Islet precursor cell (in vitro differentiated cells): Measurements from ENCODE around the gene ST7.

ENCODE experiments used
- DNase-seq: peaks from one replicate; pipeline ENCODE4 v3.0.0-alpha.2; 2018

The ST7 gene

DNA sequence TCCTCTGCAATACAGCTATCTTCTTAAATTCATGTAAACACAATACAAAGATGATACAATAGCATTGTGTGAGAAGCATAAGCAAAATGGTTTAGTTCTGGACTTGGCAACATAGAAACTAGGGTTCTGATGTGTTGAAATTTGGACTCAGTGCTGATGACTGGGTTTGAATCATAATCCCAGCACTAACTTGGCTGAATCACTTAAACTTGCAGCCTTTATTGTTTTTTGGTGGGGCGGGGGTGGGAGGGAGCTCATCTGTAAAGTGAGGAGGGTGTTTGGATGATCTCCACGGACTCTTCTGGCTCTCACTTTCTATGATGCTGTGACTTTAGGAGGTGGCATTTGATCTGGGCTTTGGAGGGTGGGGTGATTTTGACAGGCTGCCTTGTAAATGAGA is 211.3 kb downstream of the ST7 start:
- no peak for DNase-seq

DNA sequence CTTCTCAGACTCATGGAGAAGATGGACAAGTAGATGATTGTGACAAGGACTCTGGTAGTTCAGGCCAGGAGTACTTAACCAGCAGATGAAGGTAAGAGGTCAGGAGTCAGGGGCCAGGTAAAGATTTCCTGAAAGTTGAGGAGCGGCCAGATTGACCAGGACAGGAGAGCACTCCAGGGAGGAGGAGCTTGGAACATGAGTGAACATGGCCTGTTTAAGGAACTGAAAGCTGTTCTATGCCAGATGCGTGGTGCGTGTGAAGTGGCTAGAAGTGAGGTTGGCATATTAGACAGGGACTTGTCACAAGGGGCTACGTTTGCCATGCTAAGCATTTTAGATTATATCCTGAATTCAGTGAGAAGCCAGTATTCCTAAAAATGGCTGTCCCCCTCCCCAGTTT is 212.4 kb downstream of the ST7 start:
- no peak for DNase-seq

DNA sequence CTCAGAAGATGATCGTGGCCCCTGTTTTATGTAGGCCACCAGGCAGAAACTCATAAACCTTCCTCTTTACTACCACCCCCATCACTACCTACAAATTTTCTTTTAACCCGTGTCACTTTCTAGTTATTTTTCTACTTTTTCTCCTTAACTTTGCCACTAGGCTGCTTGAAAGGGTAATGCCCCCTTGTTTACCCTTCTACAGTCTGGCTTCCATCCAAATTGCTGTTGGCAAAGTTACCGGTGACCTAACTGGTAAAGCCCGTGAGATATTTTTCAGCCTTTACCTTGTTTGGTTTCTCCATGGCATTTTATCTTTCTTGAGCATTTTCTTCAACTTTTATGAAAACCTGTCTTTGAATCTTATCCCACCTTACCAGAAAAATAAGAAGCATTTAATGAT is 216.6 kb downstream of the ST7 start:
- DNase-seq, result no peak

- no peak for DNase-seq
These were observed 217.8 kb downstream of the ST7 start for GRCh38 chr7:117171106-117171505.

DNA sequence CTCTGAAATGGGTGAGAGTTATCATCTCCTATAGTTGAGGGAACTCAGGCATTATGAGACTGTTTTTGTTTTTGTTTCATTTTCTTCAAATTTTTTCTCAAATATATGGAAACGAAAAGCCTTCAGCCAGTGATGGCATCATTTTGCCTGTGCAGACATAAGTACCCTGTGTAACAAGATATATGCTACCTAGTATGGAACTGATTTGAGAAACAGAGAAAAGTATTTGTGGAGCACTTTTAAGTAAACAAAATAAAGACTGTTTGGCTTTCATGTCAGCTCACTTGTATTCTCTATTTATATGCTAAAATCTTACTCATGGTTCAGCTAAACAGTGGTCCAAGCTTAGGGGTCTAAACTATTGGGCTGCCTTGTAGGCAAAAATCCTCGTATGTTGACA is 219.0 kb downstream of the ST7 start:
- DNase-seq, result no peak

GRCh38 chr7:117173035-117173770 is 219.9 kb downstream of the ST7 start:
- no peak for DNase-seq

GRCh38 chr7:117176206-117176605 is 222.9 kb downstream of the ST7 start:
- no peak for DNase-seq

- no peak for DNase-seq
These were observed 225.3 kb downstream of the ST7 start for GRCh38 chr7:117178600-117178999.

DNA sequence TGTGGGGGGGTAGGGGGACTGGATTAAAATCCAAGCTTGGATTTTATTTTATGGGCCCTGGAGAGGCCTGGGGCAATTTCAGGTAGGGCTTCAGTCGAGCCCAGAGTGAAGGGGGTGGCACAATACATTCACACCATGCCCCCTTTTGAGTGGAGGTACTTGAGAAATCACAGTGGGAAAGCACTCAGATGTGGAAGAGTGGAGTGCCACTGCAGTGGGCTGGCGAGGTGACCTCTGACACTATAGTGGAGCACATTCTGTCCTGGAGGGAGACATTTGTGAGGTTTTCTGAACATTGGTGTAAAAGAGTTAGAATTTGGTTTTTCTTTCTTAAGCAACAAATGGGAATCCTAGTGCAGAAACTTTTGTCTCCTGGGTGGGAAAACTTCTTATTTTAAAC is 226.4 kb downstream of the ST7 start:
- no peak for DNase-seq

DNA sequence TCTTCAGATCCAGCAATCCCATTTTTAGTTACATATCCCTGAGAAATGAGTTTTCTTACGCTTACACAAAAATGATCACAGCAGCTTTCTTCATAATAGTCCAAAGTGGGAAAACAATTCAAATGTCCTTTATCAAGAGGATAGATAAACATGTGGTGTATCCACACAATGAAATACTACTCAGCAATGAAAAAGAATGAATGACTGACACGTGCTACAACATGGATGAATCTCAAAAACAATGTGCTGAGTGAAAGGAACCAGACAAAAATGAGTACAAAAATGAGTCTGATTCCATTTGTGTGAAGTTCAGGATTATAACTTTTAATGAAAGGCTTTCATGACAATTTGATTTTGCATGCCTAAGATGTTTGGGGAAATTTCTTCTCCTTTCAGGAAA is 230.4 kb downstream of the ST7 start:
- no peak for DNase-seq

DNA sequence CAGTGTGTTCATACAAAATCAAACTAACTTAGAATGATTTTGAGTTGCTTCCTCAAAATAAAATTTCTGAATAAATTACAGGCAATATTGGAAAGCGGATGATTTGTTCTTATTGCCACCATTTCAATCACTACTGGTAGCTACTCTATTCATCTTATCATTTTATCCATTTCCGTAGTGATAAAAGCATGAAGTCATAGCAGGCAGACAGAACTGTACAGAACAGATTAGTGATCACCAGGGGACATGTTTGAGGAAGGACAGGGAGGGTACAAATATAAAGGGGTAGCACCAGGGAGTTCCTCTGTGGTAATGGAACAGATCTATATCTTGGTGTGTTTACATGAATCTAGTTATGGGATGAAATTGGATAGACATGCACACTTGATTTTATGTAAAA is 231.1 kb downstream of the ST7 start:
- DNase-seq, result no peak

GRCh38 chr7:117185124-117185523 is 231.8 kb downstream of the ST7 start:
- no peak for DNase-seq

GRCh38 chr7:117186218-117187010 is 233.1 kb downstream of the ST7 start:
- no peak for DNase-seq

DNA sequence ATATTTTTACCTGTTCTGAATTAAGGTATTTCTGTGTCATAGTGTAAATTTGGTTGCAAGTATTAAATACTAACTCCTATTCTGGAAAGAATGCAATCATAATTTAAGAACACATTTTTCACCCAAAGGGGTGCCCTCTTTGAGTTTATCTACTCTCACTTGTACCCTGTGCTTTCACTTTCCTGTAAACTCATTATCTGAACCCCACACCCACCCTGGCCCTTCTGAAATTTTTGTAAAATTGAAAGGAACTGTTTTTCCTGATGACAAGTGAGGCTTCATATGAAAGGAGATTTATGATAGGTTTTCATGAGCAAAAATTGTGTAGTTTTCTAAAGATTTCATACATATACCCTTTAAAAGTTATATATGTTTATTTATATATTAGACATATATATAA is 235.1 kb downstream of the ST7 start:
- DNase-seq, result no peak

DNA sequence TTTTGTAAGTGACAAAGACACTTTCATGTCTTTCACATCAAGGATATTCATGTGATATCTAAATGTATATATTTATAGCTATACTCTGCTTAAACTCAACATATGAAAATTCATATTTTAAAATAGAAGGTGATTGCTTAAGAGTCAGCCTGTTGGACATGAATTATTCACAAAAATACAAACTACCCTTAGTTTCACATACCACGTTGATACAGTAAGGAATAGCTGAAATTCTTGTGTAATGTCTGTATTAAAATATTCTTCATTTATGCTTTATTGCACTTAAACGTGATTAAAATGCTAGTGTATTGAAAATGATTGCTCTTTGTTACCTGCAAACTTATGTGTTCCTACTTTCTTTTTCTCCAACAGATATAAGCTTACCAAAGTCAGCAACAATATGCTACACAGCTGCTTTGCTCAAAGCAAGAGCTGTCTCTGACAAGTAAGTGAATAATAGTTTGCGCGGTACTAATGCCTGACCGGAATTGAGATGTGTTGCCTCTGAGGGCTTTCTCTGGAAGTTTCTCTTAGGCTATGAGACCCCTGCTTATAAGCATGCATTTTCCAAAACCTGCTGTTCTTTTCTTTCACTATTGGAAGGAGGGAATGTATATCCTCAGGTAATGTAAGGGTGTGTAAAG is 235.8 kb downstream of the ST7 start:
- DNase-seq, result no peak

DNA sequence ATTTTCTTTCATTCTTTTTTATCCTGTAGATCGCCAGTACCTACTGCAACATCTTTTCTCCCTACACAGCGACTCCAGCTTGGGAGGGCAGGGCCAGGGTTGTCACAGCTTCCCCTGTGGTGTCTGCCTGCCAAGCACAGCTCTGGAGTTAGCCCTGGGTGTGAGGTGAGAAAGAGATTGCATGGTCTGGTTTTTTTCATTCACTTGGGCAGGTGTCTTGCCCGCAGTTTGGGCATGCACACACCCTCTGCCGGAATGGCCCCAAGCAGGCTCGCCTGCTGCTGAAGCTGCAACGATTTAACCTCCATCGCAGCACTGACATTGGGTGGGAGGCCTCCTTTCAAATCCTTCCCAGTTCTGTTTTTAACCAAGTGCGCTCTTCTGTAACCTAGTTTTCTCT is 236.8 kb downstream of the ST7 start:
- DNase-seq, result no peak

DNA sequence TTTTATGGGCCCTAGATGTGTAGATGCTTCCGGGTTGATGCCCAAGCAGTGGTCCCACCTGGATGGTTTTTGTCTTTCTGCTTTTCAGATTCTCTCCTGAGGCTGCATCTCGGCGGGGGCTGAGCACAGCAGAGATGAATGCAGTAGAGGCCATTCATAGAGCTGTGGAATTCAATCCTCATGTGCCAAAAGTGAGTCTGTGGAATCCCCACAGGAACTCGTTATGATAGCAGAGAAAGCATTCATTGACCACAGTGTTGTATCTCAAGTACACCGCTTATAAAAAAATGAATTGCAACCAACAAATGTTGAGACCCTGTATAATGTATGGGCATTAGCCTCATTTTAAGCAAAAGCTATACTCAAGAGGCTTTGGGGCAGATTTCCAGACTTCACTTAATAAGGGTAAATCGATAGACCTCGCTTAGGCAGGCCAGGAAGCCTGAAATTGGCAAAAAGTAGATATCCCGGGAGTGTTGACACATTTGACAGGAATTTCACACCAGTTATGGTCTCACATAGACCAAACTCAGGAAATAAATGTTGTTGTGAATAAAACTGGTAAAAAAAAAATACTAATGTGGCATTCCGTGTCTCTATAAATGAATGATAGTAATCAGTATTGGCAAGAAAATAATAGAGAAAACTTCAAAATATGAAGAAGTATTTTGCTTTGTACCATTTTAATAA is 237.6 kb downstream of the ST7 start:
- DNase-seq, result no peak

DNA sequence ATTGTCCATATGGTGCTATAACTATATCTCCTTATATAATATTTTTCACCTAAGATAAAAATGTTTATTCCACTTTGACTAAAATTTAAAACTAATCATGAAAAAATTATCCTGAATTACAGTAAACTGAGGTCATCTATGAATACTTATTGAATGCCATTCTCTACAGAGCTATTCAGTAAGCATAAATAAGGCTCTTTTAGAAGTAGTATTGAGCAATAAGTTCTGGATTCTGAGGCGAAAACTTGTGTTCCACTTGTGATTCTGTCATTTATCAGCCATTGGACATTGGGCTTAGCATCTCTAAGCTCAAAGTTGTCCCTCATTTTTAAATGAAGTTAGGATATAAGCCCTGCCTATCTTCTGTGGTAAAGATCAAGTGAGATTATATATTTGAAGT is 238.8 kb downstream of the ST7 start:
- no peak for DNase-seq

GRCh38 chr7:117193564-117193963 is 240.3 kb downstream of the ST7 start:
- DNase-seq, result no peak

DNA sequence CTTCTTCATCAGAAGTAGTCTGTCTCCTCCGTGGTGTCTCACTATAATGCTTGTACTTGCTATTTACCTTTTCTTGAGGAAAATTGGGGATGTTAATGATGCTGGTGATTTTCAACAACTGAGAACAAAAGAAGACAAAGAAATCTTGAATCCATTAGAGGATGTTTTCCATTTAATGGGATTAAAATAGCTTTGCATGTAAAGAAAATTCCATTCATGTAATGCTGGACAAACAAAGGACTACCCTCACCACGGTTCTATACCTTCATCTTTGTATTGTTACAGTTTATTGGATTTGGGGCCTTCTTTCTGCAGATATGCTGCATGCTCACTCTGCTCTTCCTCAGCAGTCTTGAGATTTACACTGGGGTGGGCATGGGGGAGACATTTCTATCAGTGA is 241.1 kb downstream of the ST7 start:
- DNase-seq, result no peak

DNA sequence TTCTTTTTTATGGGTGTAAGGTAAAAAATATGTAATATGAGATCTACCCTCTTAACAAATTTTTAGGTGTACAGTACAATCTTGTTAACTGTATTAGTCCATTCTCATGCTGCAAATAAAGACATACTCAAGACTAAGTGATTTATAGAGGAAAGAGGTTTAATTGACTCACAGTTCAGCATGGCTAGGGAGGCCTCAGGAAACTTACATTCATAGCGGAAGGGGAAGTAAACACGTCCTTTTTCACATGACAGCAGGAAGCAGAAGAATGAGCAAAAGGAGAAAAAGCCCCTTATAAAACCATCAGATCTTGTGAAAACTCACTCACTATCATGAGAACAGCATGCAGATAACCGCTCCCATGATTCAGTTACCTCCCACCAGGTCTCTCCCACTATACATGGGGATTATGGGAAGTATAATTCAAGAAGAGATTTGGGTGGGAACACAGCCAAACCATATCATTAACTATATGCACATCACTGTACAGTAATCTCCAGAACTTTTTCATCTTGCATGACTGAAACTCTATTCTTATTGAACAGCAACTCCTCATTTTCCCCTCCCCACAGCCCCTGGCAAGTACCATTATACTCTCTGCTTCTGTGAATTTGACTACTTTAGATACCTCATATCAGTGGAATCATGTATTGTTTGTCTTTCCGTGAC is 242.2 kb downstream of the ST7 start:
- no peak for DNase-seq

- no peak for DNase-seq
These were observed 246.8 kb downstream of the ST7 start for GRCh38 chr7:117200132-117200531.
